ENCODE data around the gene COL16A1.
"Not testable (repeated sequence)": the region's sequence is repeated elsewhere in the genome, so short reads cannot be mapped to it uniquely, and the experiment has no call there.

COL16A1 gene

GRCh38 chr1:31707059-31707600, 3.3 kb upstream of the COL16A1 start:
- not testable (repeated sequence) for DNase-seq (ENCODE audit: low read depth in 2 of 2, low spot score in 1 of 2)

GRCh38 chr1:31706384-31707058, 2.7 kb upstream of the COL16A1 start:
- DNase-seq (ENCODE audit: low read depth in 2 of 2, low spot score in 1 of 2) = no peak

GRCh38 chr1:31705080-31705866, 1.5 kb upstream of the COL16A1 start:
- DNase-seq (ENCODE audit: low read depth in 2 of 2, low spot score in 1 of 2) = peak in 1 of 2 donors; percentile 34

- no peak for DNase-seq (ENCODE audit: low read depth in 2 of 2, low spot score in 1 of 2)
These were observed 658 bp upstream of the COL16A1 start for GRCh38 chr1:31704271-31705079.

- no peak for DNase-seq (ENCODE audit: low read depth in 2 of 2, low spot score in 1 of 2)
These were observed 897 bp downstream of the COL16A1 start for GRCh38 chr1:31702836-31703404.

- DNase-seq (ENCODE audit: low read depth in 2 of 2, low spot score in 1 of 2) = no peak
These were observed 2.6 kb downstream of the COL16A1 start for GRCh38 chr1:31701091-31701736.

GRCh38 chr1:31700468-31701090, 3.2 kb downstream of the COL16A1 start:
- DNase-seq (ENCODE audit: low read depth in 2 of 2, low spot score in 1 of 2) = no peak

GRCh38 chr1:31699341-31699891, 4.4 kb downstream of the COL16A1 start:
- no peak for DNase-seq (ENCODE audit: low read depth in 2 of 2, low spot score in 1 of 2)

- no peak for DNase-seq (ENCODE audit: low read depth in 2 of 2, low spot score in 1 of 2)
These were observed 6.3 kb downstream of the COL16A1 start for GRCh38 chr1:31697369-31697984.

GRCh38 chr1:31696242-31696641, 7.6 kb downstream of the COL16A1 start:
- no peak for DNase-seq (ENCODE audit: low read depth in 2 of 2, low spot score in 1 of 2)

GRCh38 chr1:31695327-31695726, 8.5 kb downstream of the COL16A1 start:
- DNase-seq (ENCODE audit: low read depth in 2 of 2, low spot score in 1 of 2) = no peak

- no peak for DNase-seq (ENCODE audit: low read depth in 2 of 2, low spot score in 1 of 2)
These were observed 8.9 kb downstream of the COL16A1 start for GRCh38 chr1:31694964-31695313.

- no peak for DNase-seq (ENCODE audit: low read depth in 2 of 2, low spot score in 1 of 2)
These were observed 9.5 kb downstream of the COL16A1 start for GRCh38 chr1:31694069-31694963.

GRCh38 chr1:31693231-31693630, 10.6 kb downstream of the COL16A1 start:
- DNase-seq (ENCODE audit: low read depth in 2 of 2, low spot score in 1 of 2) = no peak

GRCh38 chr1:31691951-31692350, 11.9 kb downstream of the COL16A1 start:
- no peak for DNase-seq (ENCODE audit: low read depth in 2 of 2, low spot score in 1 of 2)

GRCh38 chr1:31691446-31691845, 12.4 kb downstream of the COL16A1 start:
- no peak for DNase-seq (ENCODE audit: low read depth in 2 of 2, low spot score in 1 of 2)

- no peak for DNase-seq (ENCODE audit: low read depth in 2 of 2, low spot score in 1 of 2)
These were observed 12.9 kb downstream of the COL16A1 start for GRCh38 chr1:31690921-31691320.

- DNase-seq (ENCODE audit: low read depth in 2 of 2, low spot score in 1 of 2) = no peak
These were observed 14.0 kb downstream of the COL16A1 start for GRCh38 chr1:31689854-31690253.

- no peak for DNase-seq (ENCODE audit: low read depth in 2 of 2, low spot score in 1 of 2)
These were observed 14.4 kb downstream of the COL16A1 start for GRCh38 chr1:31689379-31689778.
